ENCODE measurements around the gene GALNT3. TPM values are rescaled to one million over a fixed set of nuclear protein-coding genes. Genes with fewer than 3 reads are reported as not detected.

Gene GALNT3
- total RNA-seq, 1 donor from 2014 or later = 28.7 TPM

DNA sequence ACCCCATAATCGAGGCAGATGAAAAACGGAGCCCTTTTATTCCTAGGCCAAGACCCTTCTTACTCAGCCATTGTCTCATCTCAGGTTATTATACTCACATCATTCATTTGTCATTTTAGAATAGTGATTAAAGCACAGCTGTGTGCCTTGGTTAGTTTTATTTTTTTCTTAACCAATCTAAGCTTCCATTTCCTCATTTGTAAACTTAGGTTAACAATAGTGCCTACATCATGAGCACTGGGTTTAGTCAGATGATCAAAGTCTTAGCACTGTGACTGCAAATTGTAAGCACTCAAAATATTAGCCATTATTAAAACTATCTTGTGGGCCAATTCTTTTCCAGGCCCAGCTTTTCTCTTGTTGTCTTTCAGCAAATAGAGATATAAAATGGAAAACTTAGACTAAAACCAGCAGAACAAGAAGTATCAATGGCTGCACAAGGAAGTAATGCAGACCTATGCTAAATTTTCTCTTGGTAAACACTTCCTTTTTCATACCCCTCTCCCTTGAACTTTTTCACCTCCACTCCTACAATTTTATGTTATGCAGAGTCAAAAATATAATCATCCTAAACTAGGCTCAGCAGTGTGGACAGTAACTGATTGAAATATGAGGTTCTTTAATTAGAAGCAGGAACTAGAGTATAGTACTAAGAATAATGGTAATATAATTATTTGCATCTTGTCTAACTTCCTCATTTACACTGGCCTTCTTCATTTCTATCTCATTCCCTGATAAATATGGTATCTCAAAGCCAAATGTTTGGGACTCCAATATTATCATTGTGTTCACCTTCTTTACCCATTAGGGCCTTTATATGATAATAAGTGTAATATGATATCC, 21.5 kb upstream of the GALNT3 start:
- no peak overlapping the region for H3K4me3 ChIP-seq (ENCODE audit: low read depth, low read length)
- DNase-seq (ENCODE audit: low read depth) = no peak
- TF ChIP-seq, protein P1, sequence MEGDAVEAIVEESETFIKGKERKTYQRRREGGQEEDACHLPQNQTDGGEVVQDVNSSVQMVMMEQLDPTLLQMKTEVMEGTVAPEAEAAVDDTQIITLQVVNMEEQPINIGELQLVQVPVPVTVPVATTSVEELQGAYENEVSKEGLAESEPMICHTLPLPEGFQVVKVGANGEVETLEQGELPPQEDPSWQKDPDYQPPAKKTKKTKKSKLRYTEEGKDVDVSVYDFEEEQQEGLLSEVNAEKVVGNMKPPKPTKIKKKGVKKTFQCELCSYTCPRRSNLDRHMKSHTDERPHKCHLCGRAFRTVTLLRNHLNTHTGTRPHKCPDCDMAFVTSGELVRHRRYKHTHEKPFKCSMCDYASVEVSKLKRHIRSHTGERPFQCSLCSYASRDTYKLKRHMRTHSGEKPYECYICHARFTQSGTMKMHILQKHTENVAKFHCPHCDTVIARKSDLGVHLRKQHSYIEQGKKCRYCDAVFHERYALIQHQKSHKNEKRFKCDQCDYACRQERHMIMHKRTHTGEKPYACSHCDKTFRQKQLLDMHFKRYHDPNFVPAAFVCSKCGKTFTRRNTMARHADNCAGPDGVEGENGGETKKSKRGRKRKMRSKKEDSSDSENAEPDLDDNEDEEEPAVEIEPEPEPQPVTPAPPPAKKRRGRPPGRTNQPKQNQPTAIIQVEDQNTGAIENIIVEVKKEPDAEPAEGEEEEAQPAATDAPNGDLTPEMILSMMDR (conservative IDR thresholded peaks at IDR 0.05; ENCODE audit: low read depth, low read length) = no peak

- no peak for DNase-seq (ENCODE audit: low read depth)
- TF ChIP-seq, protein P1 (conservative IDR thresholded peaks at IDR 0.05; ENCODE audit: low read depth, low read length) = no peak
- no peak overlapping the region for H3K4me3 ChIP-seq (ENCODE audit: low read depth, low read length)
Observed at GRCh38 chr2:165814473-165814872, 20.4 kb upstream of the GALNT3 start.

GRCh38 chr2:165811592-165812370, 17.7 kb upstream of the GALNT3 start:
- H3K4me3 ChIP-seq (ENCODE audit: low read depth, low read length) = no peak overlapping the region
- TF ChIP-seq, protein P1 (conservative IDR thresholded peaks at IDR 0.05; ENCODE audit: low read depth, low read length) = no peak
- DNase-seq (ENCODE audit: low read depth) = no peak

DNA sequence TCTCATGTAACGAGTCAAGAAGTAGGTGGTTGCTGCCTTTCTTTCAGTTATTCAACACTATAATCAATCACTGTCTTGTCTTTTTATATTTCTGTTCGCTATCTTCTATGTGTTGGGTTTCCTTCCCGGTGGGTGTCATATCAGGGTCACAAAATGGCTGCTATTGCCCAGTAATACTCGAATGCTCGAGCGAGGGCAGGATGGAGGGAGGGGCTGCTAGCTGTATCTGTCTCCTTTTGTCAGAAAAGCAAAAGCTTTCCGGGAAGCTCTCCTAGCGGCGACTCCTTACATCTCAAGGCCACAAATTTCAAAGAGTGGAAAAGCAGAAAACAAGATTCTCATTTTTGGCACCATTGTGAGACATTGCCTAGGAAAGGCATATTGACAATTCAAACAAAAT, 16.4 kb upstream of the GALNT3 start:
- H3K4me3 ChIP-seq (ENCODE audit: low read depth, low read length) = no peak overlapping the region
- TF ChIP-seq, protein P1 (conservative IDR thresholded peaks at IDR 0.05; ENCODE audit: low read depth, low read length) = no peak
- no peak for DNase-seq (ENCODE audit: low read depth)

DNA sequence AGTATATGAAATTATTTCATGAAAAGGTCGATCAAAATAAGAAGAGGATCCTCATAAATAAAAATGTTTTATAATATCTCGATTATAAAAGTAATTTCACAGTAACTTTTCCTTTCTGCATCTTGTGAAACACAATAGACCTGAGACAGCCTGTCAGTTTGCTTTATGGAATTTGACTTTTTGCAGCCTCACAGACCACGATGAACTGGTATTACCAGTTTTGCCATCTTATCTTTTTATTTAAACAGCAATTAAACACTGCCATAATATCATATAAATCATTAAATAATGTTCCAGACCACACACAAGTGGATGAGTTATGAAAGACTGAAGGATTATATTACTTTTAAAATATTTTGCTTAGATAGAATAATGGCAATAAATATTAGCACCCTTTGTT, 10.7 kb upstream of the GALNT3 start:
- no peak overlapping the region for H3K4me3 ChIP-seq (ENCODE audit: low read depth, low read length)
- no peak for DNase-seq (ENCODE audit: low read depth)
- TF ChIP-seq, protein P1 (conservative IDR thresholded peaks at IDR 0.05; ENCODE audit: low read depth, low read length) = no peak

GRCh38 chr2:165803123-165803760, 9.2 kb upstream of the GALNT3 start:
- TF ChIP-seq, protein P1 (conservative IDR thresholded peaks at IDR 0.05; ENCODE audit: low read depth, low read length) = no peak
- no peak for DNase-seq (ENCODE audit: low read depth)
- no peak overlapping the region for H3K4me3 ChIP-seq (ENCODE audit: low read depth, low read length)

All from epithelial cell of proximal tubule (primary cell).